NOMO-1 (cell line): ENCODE results near the gene TRIM59.
"Not testable (repeated sequence)": the region's sequence is repeated elsewhere in the genome, so short reads cannot be mapped to it uniquely, and the experiment has no call there.

ENCODE experiments used
- DNase-seq, 2 experiments: peaks; one replicate each; lab custom pipeline; 2025; ENCODE audit not compliant: unreplicated experiment in 2 of 2; lab: John Stamatoyannopoulos, UW

TRIM59 gene

GRCh38 chr3:160458151-160458550 lies 8.6 kb upstream of the TRIM59 start:
- DNase-seq: no peak

GRCh38 chr3:160455846-160456245 lies 6.3 kb upstream of the TRIM59 start:
- no peak for DNase-seq

GRCh38 chr3:160454995-160455394 lies 5.4 kb upstream of the TRIM59 start:
- DNase-seq: no peak

GRCh38 chr3:160452251-160452650 lies 2.7 kb upstream of the TRIM59 start:
- not testable (repeated sequence) for DNase-seq

GRCh38 chr3:160451602-160452001 lies 2.0 kb upstream of the TRIM59 start:
- DNase-seq: no peak

- DNase-seq: no peak
These were observed 1.3 kb upstream of the TRIM59 start for GRCh38 chr3:160450846-160451245.

GRCh38 chr3:160448845-160449635 lies 546 bp downstream of the TRIM59 start:
- peak; percentile 77 to 78 for DNase-seq

GRCh38 chr3:160447544-160447943 lies 2.0 kb downstream of the TRIM59 start:
- DNase-seq: no peak

- no peak for DNase-seq
These were observed 3.0 kb downstream of the TRIM59 start for GRCh38 chr3:160446522-160447056.

GRCh38 chr3:160445854-160446253 lies 3.7 kb downstream of the TRIM59 start:
- DNase-seq: no peak

- DNase-seq: no peak
These were observed 5.2 kb downstream of the TRIM59 start for GRCh38 chr3:160444411-160444810.

GRCh38 chr3:160440687-160441086 lies 8.9 kb downstream of the TRIM59 start:
- DNase-seq: no peak

GRCh38 chr3:160437083-160437455 lies 12.5 kb downstream of the TRIM59 start:
- DNase-seq: no peak

- no peak for DNase-seq
These were observed 13.8 kb downstream of the TRIM59 start for GRCh38 chr3:160435747-160436146.

- DNase-seq: no peak
These were observed 14.5 kb downstream of the TRIM59 start for GRCh38 chr3:160435095-160435494.

GRCh38 chr3:160434071-160434470 lies 15.5 kb downstream of the TRIM59 start:
- no peak for DNase-seq

GRCh38 chr3:160427832-160428424 lies 21.7 kb downstream of the TRIM59 start:
- no peak for DNase-seq

- no peak for DNase-seq
These were observed 32.3 kb downstream of the TRIM59 start for GRCh38 chr3:160417311-160417710.

GRCh38 chr3:160413613-160414248 lies 35.9 kb downstream of the TRIM59 start:
- DNase-seq: peak; percentile 62 to 89

GRCh38 chr3:160412477-160412876 lies 37.1 kb downstream of the TRIM59 start:
- no peak for DNase-seq

- DNase-seq: no peak
These were observed 39.6 kb downstream of the TRIM59 start for GRCh38 chr3:160409812-160410610.
